PC-3 (cell line): ENCODE results near the gene HMCES.

Experiments used
- EZH2 ChIP-seq: fragments of 300-600 bp; sonication (generic); IDR thresholded peaks from one replicate; pipeline ENCODE4 v1.6.1; 2017; ENCODE audit warnings: antibody characterized with exemption, mild to moderate bottlenecking, low read length; ENCODE audit not compliant: unreplicated experiment
- EZH2phosphoT487 ChIP-seq: fragments of 300-600 bp; sonication (generic); IDR thresholded peaks from 2 replicates; pipeline ENCODE4 v1.6.1; 2018; ENCODE audit warnings: mild to moderate bottlenecking, antibody characterized with exemption, low read length, borderline replicate concordance
- TF ChIP-seq, protein P1 (sequence below): fragments of 300-600 bp; sonication (generic); conservative IDR thresholded peaks from 2 replicates; pipeline ENCODE4 v1.5.1; 2017; ENCODE audit warnings: antibody characterized with exemption, low read depth, mild to moderate bottlenecking, low read length

GRCh38 chr3:129286081-129286480, 7.4 kb downstream of the HMCES start:
- TF ChIP-seq, protein P1, sequence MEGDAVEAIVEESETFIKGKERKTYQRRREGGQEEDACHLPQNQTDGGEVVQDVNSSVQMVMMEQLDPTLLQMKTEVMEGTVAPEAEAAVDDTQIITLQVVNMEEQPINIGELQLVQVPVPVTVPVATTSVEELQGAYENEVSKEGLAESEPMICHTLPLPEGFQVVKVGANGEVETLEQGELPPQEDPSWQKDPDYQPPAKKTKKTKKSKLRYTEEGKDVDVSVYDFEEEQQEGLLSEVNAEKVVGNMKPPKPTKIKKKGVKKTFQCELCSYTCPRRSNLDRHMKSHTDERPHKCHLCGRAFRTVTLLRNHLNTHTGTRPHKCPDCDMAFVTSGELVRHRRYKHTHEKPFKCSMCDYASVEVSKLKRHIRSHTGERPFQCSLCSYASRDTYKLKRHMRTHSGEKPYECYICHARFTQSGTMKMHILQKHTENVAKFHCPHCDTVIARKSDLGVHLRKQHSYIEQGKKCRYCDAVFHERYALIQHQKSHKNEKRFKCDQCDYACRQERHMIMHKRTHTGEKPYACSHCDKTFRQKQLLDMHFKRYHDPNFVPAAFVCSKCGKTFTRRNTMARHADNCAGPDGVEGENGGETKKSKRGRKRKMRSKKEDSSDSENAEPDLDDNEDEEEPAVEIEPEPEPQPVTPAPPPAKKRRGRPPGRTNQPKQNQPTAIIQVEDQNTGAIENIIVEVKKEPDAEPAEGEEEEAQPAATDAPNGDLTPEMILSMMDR: no peak
- TF ChIP-seq EZH2phosphoT487 (no peak), EZH2 (no peak)
